Smooth muscle cell (in vitro differentiated cells): Measurements from ENCODE around the gene CFAP90. TPM values are rescaled to one million over a fixed set of nuclear protein-coding genes. Genes with fewer than 3 reads are reported as not detected.

Source experiments
- DNase-seq: peaks from one replicate; lab custom pipeline; 2025; ENCODE audit not compliant: unreplicated experiment; lab: John Stamatoyannopoulos, UW
- H2AFZ ChIP-seq: fragments of 200-600 bp; sonication (generic); 2 replicates; pipeline ENCODE4 v1.6.0; 2016; ENCODE audit warnings: antibody characterized with exemption, low read depth, mild to moderate bottlenecking
- H3F3A ChIP-seq: fragments of 200-600 bp; sonication (generic); 2 replicates; pipeline ENCODE4 v1.6.0; 2017; ENCODE audit warnings: antibody characterized with exemption, low read depth
- H3K27ac ChIP-seq: fragments of 200-600 bp; sonication (generic); 2 replicates; pipeline ENCODE4 v1.5.1; 2016; ENCODE audit warnings: low read depth, mild to moderate bottlenecking
- H3K27me3 ChIP-seq: fragments of 200-600 bp; sonication (generic); 2 replicates; pipeline ENCODE4 v1.6.1; 2016; ENCODE audit warnings: low read depth, mild to moderate bottlenecking
- H3K36me3 ChIP-seq: fragments of 200-600 bp; sonication (generic); 2 replicates; pipeline ENCODE4 v1.5.1; 2016; ENCODE audit warnings: low read depth
- H3K4me1 ChIP-seq: fragments of 200-600 bp; sonication (generic); 2 replicates; pipeline ENCODE4 v1.5.1; 2016; ENCODE audit warnings: low read depth
- H3K4me2 ChIP-seq: fragments of 200-600 bp; sonication (generic); 2 replicates; pipeline ENCODE4 v1.6.0; 2016; ENCODE audit warnings: mild to moderate bottlenecking
- H3K4me3 ChIP-seq: fragments of 200-600 bp; sonication (generic); 2 replicates; pipeline ENCODE4 v1.5.1; 2016; ENCODE audit warnings: mild to moderate bottlenecking
- H3K79me2 ChIP-seq: fragments of 200-600 bp; sonication (generic); 2 replicates; pipeline ENCODE4 v1.6.0; 2016; ENCODE audit warnings: low read depth, mild to moderate bottlenecking
- H3K9ac ChIP-seq: fragments of 200-600 bp; sonication (generic); 2 replicates; pipeline ENCODE4 v1.6.0; 2016; ENCODE audit warnings: low read depth
- H3K9me3 ChIP-seq: fragments of 200-600 bp; sonication (generic); replicated peaks from 2 replicates; pipeline ENCODE4 v1.5.1; 2016; ENCODE audit warnings: low read depth
- H4K20me1 ChIP-seq: fragments of 200-600 bp; sonication (generic); 2 replicates; pipeline ENCODE4 v1.6.0; 2016; ENCODE audit warnings: low read depth
- WGBS: methylation state at CpG from one replicate; pipeline ENCODE4 v1.1.7; 2016; ENCODE audit warnings: low lambda C conversion rate; 5-methylcytosine and 5-hydroxymethylcytosine counted together
- polyA plus RNA-seq: library from polyadenylated mRNA; unstranded; fragments of >200 nt; fragmentation: Nextera tagmentation; extraction: Ambion mirVana; gene quantifications from 2 replicates; pipeline ENCODE4 v1.2.1, GENCODE V29; 2016
- total RNA-seq: library from RNA; depleted of rRNA; stranded (reverse); fragments of >200 nt; gene quantifications from 2 replicates; pipeline ENCODE4 v1.2.3, GENCODE V29; 2014
- TF ChIP-seq, protein P1 (sequence below): fragments of 200-600 bp; sonication (generic); IDR thresholded peaks from 2 replicates; pipeline ENCODE4 v1.5.1; 2017; ENCODE audit warnings: borderline replicate concordance, mild to moderate bottlenecking, antibody characterized with exemption; ENCODE audit not compliant: insufficient read depth, poor library complexity, severe bottlenecking

CFAP90 gene
- total and polyA plus RNA-seq, 2 experiments from 2014 or later = 0.22 to 0.82 TPM

DNA sequence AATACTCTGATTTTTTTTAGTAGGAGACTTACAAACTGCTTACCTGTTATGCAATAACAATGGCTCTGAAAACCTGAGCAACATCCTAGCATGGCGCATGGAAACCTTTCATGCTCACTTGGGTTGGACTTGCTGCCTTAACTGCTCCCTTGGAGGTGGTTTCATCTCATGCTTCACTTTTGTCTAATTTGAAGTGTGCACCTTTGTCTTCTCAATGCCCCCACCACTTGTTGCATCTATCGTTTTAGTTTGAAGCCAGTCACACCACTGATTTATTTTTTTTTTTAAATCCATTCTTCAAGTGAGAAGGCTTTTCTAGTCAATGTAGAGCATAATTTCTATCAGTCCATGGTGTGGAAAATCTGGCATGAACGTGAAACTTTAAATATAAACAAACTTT, 63.2 kb downstream of the CFAP90 start:
- H3K36me3 ChIP-seq = no peaks in the 10 kb centered on the region
- no peaks in the 10 kb centered on the region for H3K27me3 ChIP-seq
- no peak overlapping the region for H3K9ac ChIP-seq
- TF ChIP-seq, protein P1, sequence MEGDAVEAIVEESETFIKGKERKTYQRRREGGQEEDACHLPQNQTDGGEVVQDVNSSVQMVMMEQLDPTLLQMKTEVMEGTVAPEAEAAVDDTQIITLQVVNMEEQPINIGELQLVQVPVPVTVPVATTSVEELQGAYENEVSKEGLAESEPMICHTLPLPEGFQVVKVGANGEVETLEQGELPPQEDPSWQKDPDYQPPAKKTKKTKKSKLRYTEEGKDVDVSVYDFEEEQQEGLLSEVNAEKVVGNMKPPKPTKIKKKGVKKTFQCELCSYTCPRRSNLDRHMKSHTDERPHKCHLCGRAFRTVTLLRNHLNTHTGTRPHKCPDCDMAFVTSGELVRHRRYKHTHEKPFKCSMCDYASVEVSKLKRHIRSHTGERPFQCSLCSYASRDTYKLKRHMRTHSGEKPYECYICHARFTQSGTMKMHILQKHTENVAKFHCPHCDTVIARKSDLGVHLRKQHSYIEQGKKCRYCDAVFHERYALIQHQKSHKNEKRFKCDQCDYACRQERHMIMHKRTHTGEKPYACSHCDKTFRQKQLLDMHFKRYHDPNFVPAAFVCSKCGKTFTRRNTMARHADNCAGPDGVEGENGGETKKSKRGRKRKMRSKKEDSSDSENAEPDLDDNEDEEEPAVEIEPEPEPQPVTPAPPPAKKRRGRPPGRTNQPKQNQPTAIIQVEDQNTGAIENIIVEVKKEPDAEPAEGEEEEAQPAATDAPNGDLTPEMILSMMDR = no peak
- no peaks in the 10 kb centered on the region for H3K4me1 ChIP-seq
- WGBS = 93% methylated on average over 3 of the region's 3 CpGs
- no peaks in the 10 kb centered on the region for H3K9me3 ChIP-seq
- no peaks in the 10 kb centered on the region for H3K79me2 ChIP-seq
- no peaks in the 10 kb centered on the region for H3F3A ChIP-seq
- no peaks in the 10 kb centered on the region for H4K20me1 ChIP-seq
- no peak overlapping the region for H3K27ac ChIP-seq
- no peak overlapping the region for H2AFZ ChIP-seq
- DNase-seq = no peak
- H3K4me2 ChIP-seq = no peak overlapping the region
- H3K4me3 ChIP-seq = no peak overlapping the region

DNA sequence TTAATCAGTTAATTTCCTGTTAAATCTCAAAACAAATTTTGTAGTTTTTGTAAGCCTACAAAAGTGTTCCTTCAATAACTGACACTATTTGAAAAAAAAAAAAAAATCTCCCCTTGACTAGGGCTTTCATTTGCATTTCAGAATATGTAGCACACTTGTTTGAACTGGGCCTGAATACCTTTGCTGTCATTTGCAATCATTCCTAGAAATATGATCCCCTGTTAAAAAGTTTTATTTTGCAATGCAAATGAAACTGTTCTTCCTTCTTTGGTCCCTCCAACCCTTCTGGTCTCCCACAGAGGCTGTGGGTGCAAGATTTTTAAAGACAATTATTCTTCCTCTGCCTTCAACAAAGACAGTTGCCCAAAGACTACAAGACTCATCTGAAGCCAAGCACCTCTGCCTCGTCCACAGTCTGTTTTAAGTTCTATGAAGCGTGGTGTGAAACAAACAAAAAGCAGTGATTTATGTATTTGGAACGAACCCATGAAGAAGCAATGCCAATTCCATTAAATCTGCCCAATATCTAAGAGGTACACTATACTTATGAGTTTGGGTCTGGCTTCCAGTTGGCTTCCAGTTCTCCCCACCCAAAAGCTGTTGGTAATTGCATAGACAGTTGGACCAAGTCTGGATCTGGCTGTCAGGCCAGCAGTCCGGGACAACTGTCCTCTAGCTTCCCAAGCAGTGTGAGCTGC, 66.1 kb downstream of the CFAP90 start:
- Histone ChIP-seq H3K36me3 (no peaks in the 10 kb centered on the region), H3K4me3 (no peak overlapping the region), H3K9me3 (no peaks in the 10 kb centered on the region), H3K79me2 (no peaks in the 10 kb centered on the region), H4K20me1 (no peaks in the 10 kb centered on the region), H3F3A (no peaks in the 10 kb centered on the region), H2AFZ (no peak overlapping the region), H3K27ac (no peak overlapping the region), H3K4me1 (peaks cover 6% of the 10 kb centered on the region), H3K4me2 (no peak overlapping the region), H3K9ac (no peak overlapping the region), H3K27me3 (no peaks in the 10 kb centered on the region)
- 82% methylated on average over 4 of the region's 4 CpGs for WGBS
- DNase-seq = no peak
- TF ChIP-seq, protein P1 = no peak

- H2AFZ ChIP-seq = no peak overlapping the region
- no peaks in the 10 kb centered on the region for H3K27me3 ChIP-seq
- no peak overlapping the region for H3K9ac ChIP-seq
- H3K79me2 ChIP-seq = no peaks in the 10 kb centered on the region
- no peak overlapping the region for H3K4me2 ChIP-seq
- no peak for DNase-seq
- H3F3A ChIP-seq = no peaks in the 10 kb centered on the region
- TF ChIP-seq, protein P1 = no peak
- no peak overlapping the region for H3K4me3 ChIP-seq
- WGBS = 51% methylated on average over 3 of the region's 3 CpGs
- no peak overlapping the region for H3K27ac ChIP-seq
- H3K36me3 ChIP-seq = no peaks in the 10 kb centered on the region
- H3K9me3 ChIP-seq = no peaks in the 10 kb centered on the region
- no peaks in the 10 kb centered on the region for H4K20me1 ChIP-seq
- peaks cover 16% of the 10 kb centered on the region for H3K4me1 ChIP-seq
These were observed 69.0 kb downstream of the CFAP90 start for GRCh38 chr5:7781899-7782298.

Other genes starting within 250 kb of the CFAP90 start
- gene FASTKD3, start 17.9 kb upstream of the CFAP90 start, total RNA-seq = 16.5 and 18.0 TPM in 2 replicates
- 4.6 and 12.6 TPM in 2 replicates for gene FASTKD3, start 17.9 kb upstream of the CFAP90 start, polyA plus RNA-seq
- 23.7 and 24.5 TPM in 2 replicates for gene MTRR, start 18.0 kb upstream of the CFAP90 start, total RNA-seq
- 16.2 and 18.3 TPM in 2 replicates for gene MTRR, start 18.0 kb upstream of the CFAP90 start, polyA plus RNA-seq